ENCODE results near the gene WBP1.
A peak's percentile ranks its signal among the peaks of the same experiment; 100 is the strongest.
"Not testable (repeated sequence)": the region's sequence is repeated elsewhere in the genome, so short reads cannot be mapped to it uniquely, and the experiment has no call there.

Gene WBP1

DNA sequence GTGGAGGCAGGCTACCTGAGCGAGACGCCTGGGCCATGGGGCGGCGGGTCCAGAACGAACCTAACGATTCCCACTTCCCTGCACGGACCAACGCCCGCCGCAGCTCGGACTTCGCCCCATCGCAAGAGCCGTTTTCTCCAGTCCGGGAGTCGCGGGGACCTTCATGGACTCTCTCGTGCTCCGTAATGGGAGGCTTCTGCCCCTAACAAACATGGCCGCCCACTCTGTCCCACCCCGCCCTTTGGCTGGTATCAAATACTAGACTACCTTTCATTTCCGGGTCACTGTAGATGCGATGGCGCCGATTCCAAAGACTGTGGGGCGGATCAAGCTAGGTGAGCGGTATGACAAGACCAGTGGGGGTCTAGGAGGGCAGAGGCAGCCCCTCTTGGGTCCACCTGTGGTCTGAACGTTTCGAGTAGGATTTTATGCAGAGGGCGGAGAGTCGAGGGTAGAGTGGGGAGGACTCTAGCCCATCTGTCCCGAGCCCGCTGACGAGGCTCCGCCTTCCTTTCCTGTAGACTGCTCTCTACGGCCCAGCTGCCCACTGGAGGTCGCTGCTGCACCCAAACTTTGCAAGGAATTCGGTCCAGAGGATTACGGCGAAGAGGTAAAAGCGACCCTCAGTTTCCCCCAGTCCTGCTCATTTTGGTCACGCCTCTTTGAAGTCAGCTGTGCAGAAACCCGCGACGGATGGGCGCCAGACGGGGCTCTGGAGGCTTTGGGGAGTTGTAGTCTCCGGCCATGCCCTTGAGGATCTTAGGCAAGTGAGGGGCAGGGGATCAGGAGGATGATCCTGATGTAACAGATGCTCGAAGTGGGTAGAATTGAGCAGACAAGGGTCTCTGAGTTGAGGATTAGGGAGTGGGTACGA lies 24.8 kb downstream of the WBP1 start, which contains the start of the genes CCDC142 and TTC31:
Gene CCDC142 (minus strand): TSS at position 198 of the 874 bp plus-strand sequence. CDS start 161 bp downstream, at position 37.
Gene TTC31 (plus strand): TSS at position 281 of the 874 bp plus-strand sequence. CDS start 15 bp downstream, at position 296.
- peak; percentile 87 for DNase-seq

DNA sequence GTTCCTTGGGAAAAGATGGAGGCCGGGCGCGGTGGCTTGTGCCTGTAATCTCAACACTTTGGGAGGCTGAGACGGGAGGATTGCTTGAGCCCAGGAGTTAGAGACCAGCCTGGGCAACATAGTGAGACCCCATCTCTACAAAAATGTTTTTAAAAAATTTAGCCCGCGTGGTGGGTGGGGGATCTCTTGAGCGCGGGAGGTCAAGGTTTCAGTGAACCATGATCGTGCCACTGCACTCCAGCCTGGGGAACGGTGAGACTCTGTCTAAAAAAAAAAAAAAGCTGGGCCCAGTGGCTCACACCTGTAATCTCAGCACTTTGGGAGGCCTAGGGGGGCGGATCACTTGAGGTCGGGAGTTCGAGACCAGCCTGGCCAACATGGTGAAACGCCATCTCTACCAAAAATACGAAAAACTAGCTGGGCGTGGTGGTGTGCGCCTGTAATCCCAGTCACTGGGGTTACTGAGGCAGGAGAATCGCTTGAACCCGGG lies 25.5 kb downstream of the WBP1 start:
- not testable (repeated sequence) for DNase-seq

DNA sequence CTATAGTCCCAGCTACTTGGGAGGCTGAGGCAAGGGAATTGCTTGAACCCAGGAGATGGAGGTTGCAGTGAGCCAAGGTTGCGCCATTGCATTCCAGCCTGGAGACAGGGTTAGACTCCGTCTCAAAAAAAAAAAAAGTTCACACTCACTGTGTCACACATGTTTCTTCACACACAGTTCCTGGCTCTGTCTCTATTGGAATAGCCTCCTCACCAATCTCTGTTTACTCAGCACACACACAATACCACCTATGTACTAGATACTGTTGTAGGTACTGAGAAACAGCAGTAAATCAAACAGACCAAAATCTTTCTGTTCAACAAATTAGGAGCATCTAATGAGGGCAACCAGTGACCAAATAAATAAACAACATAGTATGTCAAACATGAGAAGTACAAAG lies 27.9 kb downstream of the WBP1 start:
- no peak for DNase-seq

DNA sequence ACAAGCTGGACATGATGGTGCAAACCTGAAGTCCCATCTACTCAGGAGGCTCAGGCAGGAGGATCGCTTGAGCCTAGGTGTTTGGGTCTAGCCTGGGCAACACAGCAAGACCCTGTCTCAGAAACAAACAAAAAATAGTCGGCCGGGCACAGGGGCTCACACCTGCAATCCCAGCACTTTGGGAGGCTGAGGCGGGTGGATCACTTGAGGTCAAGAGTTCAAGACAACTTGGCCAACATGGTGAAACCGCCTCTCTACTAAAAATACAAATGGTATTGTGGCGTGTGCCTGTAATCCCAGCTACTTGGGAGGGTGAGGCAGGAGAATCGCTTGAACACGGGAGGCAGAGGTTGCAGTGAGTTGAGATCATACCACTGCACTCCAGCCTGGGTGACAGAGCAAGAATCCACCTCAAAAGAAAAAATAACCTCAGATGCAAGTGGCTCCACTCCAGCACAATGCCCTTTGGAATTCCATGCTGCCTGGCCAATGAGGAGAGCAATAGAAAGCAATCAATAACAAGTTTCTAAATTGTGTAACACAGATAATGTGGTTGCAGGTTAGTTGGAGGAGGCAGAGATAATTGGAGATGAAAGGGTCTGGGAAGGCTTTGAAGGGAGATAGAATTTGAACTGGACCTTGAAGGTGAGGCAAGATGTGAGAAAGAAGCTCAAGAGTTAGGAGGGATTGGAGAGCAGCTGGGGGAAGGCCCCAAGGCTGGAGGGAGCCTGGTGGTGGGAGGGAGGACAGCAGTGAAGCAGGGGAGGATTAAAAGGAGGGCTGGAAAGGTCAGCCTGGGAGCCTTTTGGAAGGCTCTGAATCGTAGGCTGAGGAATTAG lies 30.6 kb downstream of the WBP1 start:
- DNase-seq, result no peak

DNA sequence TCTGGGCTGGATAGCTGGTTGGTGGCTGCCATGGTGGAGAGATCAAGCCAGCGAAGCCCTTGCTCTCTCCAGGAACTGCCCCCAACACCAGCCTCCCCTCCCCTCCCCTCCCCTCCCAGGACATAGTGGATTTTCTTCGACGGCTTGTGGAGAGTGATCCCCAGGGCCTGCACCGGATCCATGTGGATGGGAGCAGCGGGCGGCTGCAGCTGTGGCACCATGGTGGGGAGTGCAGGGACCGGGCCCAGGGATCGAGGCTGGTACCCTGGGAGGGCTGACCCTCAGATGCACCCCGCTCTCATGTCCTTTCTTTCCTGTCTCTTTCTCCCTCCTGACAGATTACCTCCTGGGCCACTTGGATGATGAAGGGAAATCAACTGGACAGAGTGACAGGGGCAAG lies 31.7 kb downstream of the WBP1 start:
- no peak for DNase-seq

DNA sequence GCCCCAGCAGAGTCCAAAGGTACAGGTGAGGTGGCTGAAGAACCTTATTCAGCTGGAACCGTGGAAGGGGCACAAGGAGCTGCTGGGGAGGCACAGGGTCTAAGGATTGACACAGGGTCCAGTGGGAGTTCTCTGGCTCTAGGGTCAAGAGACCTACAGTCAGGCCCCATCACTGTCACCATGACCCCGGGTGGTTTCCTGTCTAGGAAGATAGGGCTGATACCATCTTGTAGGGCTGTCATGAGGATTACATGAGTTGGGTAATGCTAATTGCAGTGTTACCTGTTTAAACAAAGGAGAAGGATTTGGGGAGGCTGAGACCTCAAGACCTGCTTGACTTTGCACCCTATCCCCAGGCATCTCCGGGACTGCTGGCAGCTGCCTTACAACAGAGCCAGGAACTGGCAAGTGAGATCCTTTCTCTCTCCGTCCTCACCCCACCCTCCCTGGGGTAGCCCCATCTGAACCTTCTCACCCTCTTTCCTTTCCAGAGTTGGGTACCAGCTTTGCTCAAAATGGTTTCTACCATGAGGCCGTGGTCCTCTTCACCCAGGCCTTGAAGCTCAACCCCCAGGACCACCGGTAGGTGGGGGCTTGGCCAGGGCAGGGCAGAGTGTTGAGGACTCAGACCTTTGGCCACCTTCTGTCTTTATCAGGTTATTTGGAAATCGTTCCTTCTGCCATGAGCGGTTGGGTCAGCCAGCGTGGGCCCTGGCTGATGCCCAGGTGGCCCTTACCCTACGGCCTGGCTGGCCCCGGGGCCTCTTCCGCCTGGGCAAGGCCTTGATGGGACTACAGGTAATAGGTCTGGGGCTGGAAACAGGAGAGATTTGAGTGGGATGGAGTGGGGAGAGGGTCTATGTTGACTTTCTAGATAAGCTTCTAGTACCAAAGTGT lies 33.7 kb downstream of the WBP1 start:
- no peak for DNase-seq

DNA sequence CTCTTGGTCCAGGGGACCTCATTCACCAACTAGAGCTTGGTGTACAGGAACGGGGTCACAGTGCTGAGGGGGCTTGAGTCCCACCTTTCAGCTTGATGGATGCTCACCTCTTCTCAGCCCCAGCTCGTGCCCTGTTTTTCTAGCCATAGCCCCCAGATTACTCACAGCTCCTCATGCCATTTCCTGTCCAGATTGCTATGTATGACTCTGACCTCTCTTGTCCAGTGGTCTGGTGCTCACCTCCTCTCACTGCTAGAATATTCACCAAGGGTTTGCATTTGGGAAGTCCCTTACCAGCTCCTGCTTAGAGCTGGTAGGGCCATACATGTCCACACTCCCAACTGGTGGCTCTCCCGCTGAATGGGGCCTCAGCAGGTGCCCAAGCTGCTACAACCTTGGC lies 35.3 kb downstream of the WBP1 start:
- no peak for DNase-seq

DNA sequence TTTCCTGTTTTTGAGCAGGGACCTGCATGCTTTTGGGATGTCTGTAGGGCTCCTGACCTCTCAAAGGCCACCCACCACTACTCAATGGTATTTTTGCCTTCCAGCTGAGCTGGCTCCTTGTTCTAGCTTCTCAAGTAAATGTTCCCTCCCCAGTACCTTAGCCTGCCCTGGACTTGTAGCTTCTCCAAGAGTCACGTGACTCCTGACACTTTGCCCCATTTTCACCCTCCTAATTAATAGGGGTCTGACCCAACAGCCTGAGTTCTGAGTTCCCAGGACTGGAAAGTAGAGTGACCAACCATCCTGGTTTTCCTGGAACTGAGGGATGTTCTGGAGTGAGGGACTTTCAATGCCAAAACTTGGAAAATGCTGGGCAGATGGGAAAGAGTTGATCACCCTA lies 37.2 kb downstream of the WBP1 start:
- DNase-seq, result no peak

DNA sequence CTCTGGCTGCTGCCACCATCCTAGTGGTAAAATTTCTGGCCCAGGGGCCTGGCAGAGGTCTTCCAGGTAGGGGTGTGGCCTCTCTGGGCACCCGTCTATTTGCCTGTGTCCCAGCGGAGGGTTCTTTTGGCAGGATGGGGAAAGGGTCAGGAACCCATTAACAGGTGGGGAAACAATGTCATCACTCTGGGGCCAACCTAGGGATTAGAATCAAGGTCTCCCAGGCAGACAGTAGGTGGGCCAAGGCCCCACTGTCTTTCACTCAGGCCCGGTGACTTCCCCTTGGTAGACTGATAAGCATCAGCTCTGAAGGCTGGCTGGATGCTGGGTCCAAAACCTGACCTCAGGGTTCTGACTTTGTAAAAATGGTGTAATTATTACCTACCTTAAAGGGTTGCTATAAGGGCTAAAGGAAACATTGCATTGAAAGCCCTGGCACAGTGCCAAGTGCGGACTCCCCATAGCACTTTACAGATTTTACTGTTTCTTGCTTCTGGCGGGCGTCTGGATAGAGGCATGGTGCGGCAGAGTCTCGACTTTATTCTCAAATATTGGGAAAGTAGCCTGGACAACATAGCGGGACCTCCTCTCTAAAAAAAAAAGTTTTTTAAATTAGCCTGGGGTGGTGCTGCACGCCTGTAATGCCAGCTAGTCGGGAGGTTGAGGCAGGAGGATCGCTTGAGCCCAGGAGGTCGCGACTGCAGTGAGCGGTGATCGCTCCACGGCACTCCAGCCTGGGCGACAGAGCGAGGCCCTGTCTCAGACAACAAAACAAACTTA lies 38.9 kb downstream of the WBP1 start:
- no peak for DNase-seq

DNA sequence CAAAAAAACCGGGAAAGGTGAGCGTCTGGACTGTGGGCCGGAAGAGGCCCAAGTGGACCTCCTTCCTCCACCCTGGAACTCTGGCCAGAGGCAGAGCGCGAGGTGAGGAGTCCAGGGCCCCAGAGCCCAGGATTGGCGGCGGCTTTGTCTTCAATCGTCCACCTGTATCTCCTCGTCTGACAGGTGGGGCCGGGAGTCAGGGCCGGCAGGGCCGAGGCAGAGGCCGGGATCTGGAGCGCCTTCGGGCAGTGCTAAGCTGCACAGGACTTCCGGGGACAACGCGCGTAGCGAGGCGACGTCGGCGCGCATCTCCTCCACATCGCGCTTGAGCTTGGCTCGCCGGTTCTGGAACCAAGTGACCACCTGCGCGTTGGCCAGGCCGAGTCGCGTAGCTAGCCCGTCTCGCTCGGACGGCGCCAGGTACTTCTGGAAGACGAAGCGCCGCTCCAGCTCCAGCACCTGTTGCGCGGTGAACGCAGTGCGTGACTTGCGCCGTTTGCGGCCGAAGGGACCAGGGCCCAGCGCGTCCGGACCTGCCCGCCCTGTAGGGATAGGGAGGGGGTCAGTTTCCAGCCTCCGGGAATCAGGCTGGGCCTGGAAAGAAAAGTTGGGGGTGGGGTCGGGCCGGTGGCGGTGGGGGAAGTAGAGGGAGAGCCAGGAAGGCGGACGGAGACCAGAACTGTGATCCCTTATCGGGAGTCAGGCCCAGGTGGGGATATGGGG lies 39.7 kb downstream of the WBP1 start:
- DNase-seq, result no peak

DNA sequence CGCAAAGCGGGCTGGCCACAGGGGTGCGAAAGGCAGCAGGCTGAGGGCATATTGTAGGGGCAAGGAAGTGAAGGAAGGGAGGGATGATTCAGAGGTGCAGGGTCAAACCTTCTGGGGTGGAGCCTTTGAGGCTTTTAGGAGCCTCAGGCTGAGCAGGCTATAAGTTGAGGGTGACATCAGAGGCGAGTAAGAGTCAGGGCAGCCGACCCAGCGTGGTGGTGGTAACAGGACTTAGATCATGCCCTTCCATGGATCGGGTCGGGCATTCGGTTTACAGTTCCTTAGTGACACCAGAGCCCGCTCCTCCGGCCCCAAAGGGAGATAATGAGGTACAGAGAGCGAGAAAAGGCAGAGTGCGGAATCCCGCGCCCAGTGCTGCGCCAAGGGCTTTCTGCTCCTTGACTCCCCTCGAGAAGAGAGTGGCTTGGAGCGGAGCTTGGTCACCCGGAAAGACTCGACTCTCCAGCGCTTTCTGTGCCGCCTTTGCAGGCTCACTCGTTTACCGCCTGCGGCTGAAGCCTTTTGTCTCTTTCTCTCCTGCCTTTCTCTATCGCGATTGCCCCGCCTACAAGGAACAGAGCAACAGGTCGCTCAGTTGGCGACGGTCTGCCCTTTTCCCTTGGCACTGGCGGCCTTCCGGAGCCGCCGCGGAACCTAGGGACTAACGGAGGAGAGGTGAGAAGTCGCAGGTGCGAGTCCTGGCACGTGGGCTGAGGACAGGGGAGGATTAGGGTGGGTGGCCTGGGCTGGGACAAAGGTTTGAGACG lies 40.4 kb downstream of the WBP1 start:
- no peak for DNase-seq

DNA sequence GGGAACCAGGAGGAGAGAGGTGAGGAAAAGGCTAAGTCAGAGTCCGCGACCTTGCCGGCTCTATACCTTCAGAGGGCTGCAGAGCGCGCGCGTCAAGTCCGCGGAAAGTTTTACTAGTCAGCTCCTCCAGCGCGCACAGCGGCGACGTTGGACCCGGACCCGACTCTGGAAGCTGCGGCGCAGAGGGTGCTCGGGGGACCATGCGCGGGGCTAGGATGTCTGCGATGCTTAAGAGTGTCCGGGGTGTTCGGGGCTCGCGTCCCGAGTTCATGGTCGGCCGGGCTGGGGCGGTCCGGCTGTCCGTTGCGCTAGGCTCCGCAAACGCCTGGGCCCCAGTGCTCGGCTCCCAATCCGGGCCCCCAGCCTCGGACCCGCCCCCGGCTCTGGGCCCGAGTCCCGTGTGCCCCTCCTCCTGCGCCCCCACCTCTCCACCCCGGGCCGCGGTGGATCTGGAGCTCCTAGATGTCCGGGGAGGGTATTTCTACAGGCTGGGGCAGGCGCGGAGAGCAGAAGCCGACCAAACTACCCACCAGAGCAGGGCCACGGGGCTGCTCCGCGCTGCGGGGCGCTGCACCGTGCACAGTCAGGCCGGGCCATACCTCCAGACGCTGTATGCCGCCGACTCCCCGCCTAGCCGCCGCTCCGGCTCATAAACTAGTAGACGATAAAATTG lies 41.2 kb downstream of the WBP1 start, which contains the start of gene LBX2:
Gene LBX2 (minus strand): TSS at position 337 of the 673 bp plus-strand sequence. CDS start 66 bp downstream, at position 271.
- no peak for DNase-seq

DNA sequence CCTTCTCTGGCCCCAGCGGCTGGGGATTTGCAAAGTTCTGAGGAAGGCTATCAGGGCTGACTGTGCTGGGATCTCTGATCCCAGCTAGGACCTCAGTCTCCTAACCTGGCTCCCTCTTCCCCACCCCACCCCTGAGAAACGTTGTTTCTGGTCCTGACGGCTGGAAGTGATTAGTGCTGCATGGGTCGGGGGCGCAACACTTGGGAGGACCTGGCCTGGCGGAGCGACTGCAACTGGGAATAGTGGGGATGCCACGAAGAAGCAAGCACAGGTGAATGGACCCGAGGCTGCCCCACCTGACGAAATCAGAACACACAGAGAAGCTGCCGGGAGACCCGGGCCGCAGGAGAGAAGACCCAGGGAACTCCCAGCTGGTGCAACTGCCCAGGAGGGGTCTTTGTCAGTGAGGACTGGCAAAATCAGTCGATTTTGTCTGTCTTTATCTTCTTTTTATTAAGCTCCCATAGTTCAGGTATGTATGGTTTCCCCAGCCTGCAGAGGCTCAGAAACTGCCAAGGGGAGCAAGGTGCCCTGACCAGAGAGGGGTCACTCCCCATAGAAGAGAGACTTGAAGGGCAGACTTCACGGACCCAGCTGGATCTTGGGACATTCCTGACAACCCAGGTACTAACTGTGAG lies 41.8 kb downstream of the WBP1 start:
- no peak for DNase-seq

DNA sequence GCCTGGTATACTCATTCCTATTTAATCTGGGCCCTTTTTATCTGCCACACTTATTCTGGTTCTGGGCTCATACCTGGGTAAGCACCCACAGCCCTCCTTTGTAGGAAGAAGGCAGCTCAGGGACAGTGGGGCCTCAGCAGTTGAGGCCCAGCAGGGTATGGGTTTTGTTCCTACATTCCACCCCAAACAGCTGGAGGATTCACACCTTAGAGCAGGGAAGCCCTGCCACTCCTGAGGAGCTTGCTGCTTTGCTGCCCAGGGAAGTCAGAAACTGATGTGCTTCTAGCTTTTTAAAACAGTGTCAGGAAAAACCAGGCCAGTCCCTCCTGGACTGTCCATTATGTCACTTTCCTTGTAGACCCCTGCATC lies 42.3 kb downstream of the WBP1 start:
- no peak for DNase-seq

DNA sequence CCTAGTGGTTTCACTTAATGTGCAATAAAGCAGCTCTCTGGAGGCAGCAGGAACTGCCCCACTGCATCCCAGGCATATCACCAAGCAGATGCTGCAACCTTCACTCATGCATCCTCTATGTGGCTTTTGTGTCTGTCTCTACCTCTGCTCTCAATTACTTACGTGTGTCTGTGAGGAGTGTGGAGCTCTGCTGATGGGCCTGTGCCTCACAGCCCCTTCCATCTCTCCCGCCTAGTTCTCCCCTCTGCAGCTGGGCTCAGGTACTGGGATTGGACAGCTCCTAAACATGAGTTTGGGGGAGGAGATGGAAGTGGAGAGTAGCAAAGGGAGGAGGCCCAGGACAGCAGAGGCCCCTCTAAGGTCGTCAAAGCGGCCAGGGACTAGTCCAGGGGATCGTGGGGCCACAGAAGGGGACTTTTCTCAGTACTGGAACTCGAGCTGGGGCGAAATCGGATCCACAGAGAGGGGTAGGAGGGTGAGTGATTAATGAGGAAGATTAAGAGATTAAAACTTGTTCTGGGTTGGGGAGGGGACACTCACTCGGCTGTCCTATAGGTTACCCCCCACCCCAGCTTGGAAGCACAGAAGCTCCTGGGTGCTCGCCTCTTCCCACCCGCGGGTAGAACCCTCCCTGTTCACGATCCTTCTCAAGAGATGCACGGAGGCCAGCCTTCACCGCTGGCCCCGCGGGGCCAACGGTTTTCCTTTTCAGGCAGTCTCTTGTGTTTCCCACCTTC lies 43.3 kb downstream of the WBP1 start:
- no peak for DNase-seq

DNA sequence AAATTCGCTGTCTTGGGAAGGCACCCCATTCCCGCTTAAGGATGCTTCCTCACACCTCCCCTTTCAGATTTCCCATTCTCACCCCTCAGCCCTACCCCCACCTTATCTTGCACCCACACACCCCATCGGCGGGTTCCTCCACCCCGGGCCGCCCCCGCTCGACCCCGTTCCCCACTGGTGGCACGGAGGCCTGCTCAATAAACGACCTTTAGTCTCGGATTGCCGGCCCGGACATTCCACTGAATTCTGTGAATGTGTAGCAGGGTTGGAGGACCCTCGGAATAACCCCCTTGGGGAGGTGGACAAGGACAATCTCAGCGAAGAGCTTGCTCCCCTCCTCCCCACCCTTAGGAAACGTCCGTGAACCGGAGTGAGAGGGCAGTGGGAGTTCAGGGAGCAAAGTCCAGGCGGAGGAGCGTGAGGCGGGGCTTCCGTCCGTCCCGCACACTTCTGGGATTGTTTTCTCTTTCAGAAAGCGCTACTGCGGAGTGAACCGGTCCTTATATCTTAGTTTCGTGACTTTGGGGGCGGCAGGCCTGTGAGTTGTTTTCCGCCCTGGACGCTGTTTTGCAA lies 44.0 kb downstream of the WBP1 start:
- DNase-seq, result no peak

DNA sequence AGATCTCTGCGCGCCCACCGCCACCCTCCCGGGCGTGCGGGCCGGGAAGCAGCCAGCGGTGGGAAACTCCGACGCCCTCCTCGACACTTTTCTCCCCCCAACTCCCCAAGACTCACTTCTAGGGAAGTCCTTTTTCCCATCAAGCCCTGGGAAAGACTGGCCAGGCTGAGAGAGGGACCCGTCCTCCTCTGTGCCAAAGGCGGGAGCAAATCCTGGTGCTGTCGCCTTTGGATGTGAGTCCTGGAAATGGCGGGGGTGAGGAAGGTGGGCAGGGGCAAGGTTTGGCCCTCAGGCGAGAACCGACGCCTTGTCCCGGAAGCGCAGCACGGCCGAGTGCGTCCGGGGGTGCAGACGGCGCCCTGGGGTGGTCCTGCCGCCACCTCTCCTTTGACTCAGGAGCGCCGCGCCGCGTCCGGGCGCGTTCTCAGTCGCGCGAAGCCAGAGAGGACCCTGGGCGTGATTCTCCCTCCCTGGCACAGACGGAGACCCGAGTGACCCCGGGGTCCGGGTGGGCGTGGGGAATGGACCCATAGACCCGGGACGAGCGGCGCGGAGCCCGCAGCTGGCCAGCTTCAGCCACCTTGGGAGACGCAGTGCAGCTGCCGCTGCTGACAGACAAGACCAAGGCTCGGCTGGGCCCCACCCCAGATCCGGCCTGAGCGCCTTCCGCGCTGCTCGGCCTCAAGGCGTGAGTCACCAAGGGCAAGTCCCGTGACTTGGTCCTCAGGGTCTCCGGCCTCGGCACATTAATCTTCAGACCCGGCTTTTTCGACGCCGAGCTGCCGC lies 44.7 kb downstream of the WBP1 start:
- peak; percentile 6 for DNase-seq
